ENCODE measurements around the gene PPP1R8. TPM values are rescaled to one million over a fixed set of nuclear protein-coding genes. Genes with fewer than 3 reads are reported as not detected.

PPP1R8 gene
- total and polyA plus RNA-seq, 9 of the 15 experiments (the other 6 are each of a cell fraction or from before 2014, with no cell fraction given): 16.2 to 107 (median 75.3) TPM

- no peak for TF ChIP-seq ZHX1 (conservative IDR thresholded peaks at IDR 0.05; ENCODE audit: low read length)
- peak; percentile 67; the same call in 1 of the 2 replicates for TF ChIP-seq ZBTB7A (IDR thresholded peaks at IDR 0.05; ENCODE audit: borderline replicate concordance, control insufficient read depth, low read depth, low read length)
- TF ChIP-seq HMGXB4 (CRISPR knock-in tag; IDR thresholded peaks at IDR 0.05): 0 out of 2 replicates have a peak, but pooled peaks have one; percentile 47
- TF ChIP-seq ERF (CRISPR knock-in tag; IDR thresholded peaks at IDR 0.05): peak; percentile 77; the same call in 1 of the 2 replicates
- no peak for TF ChIP-seq TFAP4 (CRISPR knock-in tag; IDR thresholded peaks at IDR 0.05; ENCODE audit: borderline replicate concordance)
- TF ChIP-seq ZNF41 (CRISPR knock-in tag; conservative IDR thresholded peaks at IDR 0.05): no peak
- TF ChIP-seq ZFP36 (IDR thresholded peaks at IDR 0.05; ENCODE audit: low read depth, low read length, partially characterized antibody): no peak
- TF ChIP-seq RBM22 (IDR thresholded peaks at IDR 0.05; ENCODE audit: low read depth, low read length, poor library complexity, severe bottlenecking): no peak
- no peak for TF ChIP-seq ESRRB (CRISPR knock-in tag; IDR thresholded peaks at IDR 0.05; ENCODE audit: borderline replicate concordance)
- no peak for TF ChIP-seq ILK (tag; IDR thresholded peaks at IDR 0.05; ENCODE audit: borderline replicate concordance, low read depth)
- no peak for TF ChIP-seq SMARCA4 (IDR thresholded peaks at IDR 0.05)
- TF ChIP-seq DPF2 (IDR thresholded peaks at IDR 0.05): no peak
- TF ChIP-seq ZKSCAN3 (CRISPR knock-in tag; IDR thresholded peaks at IDR 0.05): no peak
- TF ChIP-seq RREB1 (CRISPR knock-in tag; IDR thresholded peaks at IDR 0.05): peak; percentile 75; the same call in 1 of the 2 replicates
- TF ChIP-seq HMGN3 (IDR thresholded peaks at IDR 0.05; ENCODE audit: borderline replicate concordance, extremely low read depth, insufficient read length, low read depth, low read length): peak; percentile 37
- no peak for TF ChIP-seq PRMT5 (CRISPR knock-in tag; IDR thresholded peaks at IDR 0.05)
Observed at GRCh38 chr1:27872059-27872801, 41.6 kb downstream of the PPP1R8 start, which contains the start of gene THEMIS2 (continued).

Measured in K562 (cell line).